ENCODE measurements around the gene GPRC5C. TPM values are rescaled to one million over a fixed set of nuclear protein-coding genes. Genes with fewer than 3 reads are reported as not detected.

The GPRC5C gene
- total RNA-seq, 1 donor from 2014 or later = 29.1 TPM

- DNase-seq (ENCODE audit: low spot score in 2 of 2) = no peak
- Histone ChIP-seq H3K27me3 (no peaks in the 10 kb centered on the region), H3K27ac (peak overlapping the region; percentile 94 to 98), H3K4me1 (peaks cover 30 to 66% of the 10 kb centered on the region in 2 donors), H3K36me3 (peaks cover 21 to 22% of the 10 kb centered on the region in 2 donors), H3K4me3 (peak overlapping the region in 1 of 2 donors; percentile 49), H3K9me3 (no peaks in the 10 kb centered on the region)
- TF ChIP-seq CTCF (IDR thresholded peaks at IDR 0.05) = no peak
- intact Hi-C loops (cut with DNase I) = loop anchor here (1.0 to 10.0 kb wide), 4 partner anchors 9 to 669 kb away; partner anchors contain the start of genes CDR2L and NAT9
These were observed 11.8 kb downstream of the GPRC5C start for GRCh38 chr17:74443516-74444296.

GRCh38 chr17:74444406-74444805 is 12.5 kb downstream of the GPRC5C start:
- no peak for TF ChIP-seq CTCF (IDR thresholded peaks at IDR 0.05)
- peaks cover 34 to 72% of the 10 kb centered on the region in 2 donors for H3K4me1 ChIP-seq
- intact Hi-C loops (cut with DNase I) = loop anchor here (10.0 kb wide), 3 partner anchors 330 to 670 kb away; partner anchors contain the start of genes CDR2L and NAT9
- peaks cover 20 to 21% of the 10 kb centered on the region in 2 donors for H3K36me3 ChIP-seq
- DNase-seq (ENCODE audit: low spot score in 2 of 2) = no peak
- H3K4me3 ChIP-seq = peak overlapping the region in 1 of 2 donors; percentile 49
- H3K27ac ChIP-seq = peak overlapping the region; percentile 94 to 98
- H3K9me3 ChIP-seq = no peaks in the 10 kb centered on the region
- no peaks in the 10 kb centered on the region for H3K27me3 ChIP-seq

GRCh38 chr17:74445158-74445557 is 13.3 kb downstream of the GPRC5C start:
- Histone ChIP-seq H3K36me3 (peaks cover 13 to 15% of the 10 kb centered on the region in 2 donors), H3K9me3 (no peaks in the 10 kb centered on the region), H3K4me1 (peaks cover 42 to 80% of the 10 kb centered on the region in 2 donors), H3K27me3 (no peaks in the 10 kb centered on the region), H3K4me3 (no peak overlapping the region), H3K27ac (peak overlapping the region; percentile 94 to 98)
- no peak for TF ChIP-seq CTCF (IDR thresholded peaks at IDR 0.05)
- DNase-seq (ENCODE audit: low spot score in 2 of 2) = no peak
- intact Hi-C loops (cut with DNase I) = loop anchor here (5.0 to 10.0 kb wide), 4 partner anchors 330 to 670 kb away; partner anchors contain the start of genes CDR2L, FDXR and NAT9

- Histone ChIP-seq H3K4me3 (peak overlapping the region in 1 of 2 donors; percentile 33), H3K27ac (peak overlapping the region; percentile 94 to 98), H3K27me3 (no peaks in the 10 kb centered on the region), H3K36me3 (no peaks in the 10 kb centered on the region), H3K9me3 (no peaks in the 10 kb centered on the region), H3K4me1 (peaks cover 43 to 89% of the 10 kb centered on the region in 2 donors)
- intact Hi-C loops (cut with DNase I) = loop anchor here (2.0 to 10.0 kb wide), 5 partner anchors 16 to 672 kb away; partner anchors contain the start of genes CDR2L, FDXR and NAT9
- peak; percentile 91 to 96 for DNase-seq (ENCODE audit: low spot score in 2 of 2)
- TF ChIP-seq CTCF (IDR thresholded peaks at IDR 0.05) = peak; percentile 17 to 52 (median 24)
These were observed 14.9 kb downstream of the GPRC5C start for GRCh38 chr17:74446551-74447500.

- Histone ChIP-seq H3K9me3 (no peaks in the 10 kb centered on the region), H3K4me1 (peaks cover 39 to 88% of the 10 kb centered on the region in 2 donors), H3K36me3 (no peaks in the 10 kb centered on the region), H3K4me3 (peak overlapping the region in 1 of 2 donors; percentile 23), H3K27me3 (no peaks in the 10 kb centered on the region), H3K27ac (peak overlapping the region; percentile 94 to 98)
- DNase-seq (ENCODE audit: low spot score in 2 of 2) = no peak
- TF ChIP-seq CTCF (IDR thresholded peaks at IDR 0.05) = no peak
- intact Hi-C loops (cut with DNase I) = loop anchor here (2.0 to 10.0 kb wide), 5 partner anchors 17 to 673 kb away; partner anchors contain the start of genes CDR2L, FDXR and NAT9
These were observed 15.8 kb downstream of the GPRC5C start for GRCh38 chr17:74447628-74448159.
